HepG2 (cell line): ENCODE results near the gene GPLD1. TPM values are rescaled to one million over a fixed set of nuclear protein-coding genes. Genes with fewer than 3 reads are reported as not detected.
A peak's percentile ranks its signal among the peaks of the same experiment; 100 is the strongest.

Experiments used
- EZH2 ChIP-seq: conservative IDR thresholded peaks from 2 replicates; pipeline ENCODE4 v1.6.1; 2012; ENCODE audit warnings: mild to moderate bottlenecking, low read depth, low read length, moderate library complexity
- GZF1 ChIP-seq: sonication (generic); formaldehyde crosslinking; IDR thresholded peaks from 2 replicates; pipeline ENCODE4 v1.5.1; 2020; ENCODE audit warnings: mild to moderate bottlenecking, missing genetic modification reagents
- HDAC2 ChIP-seq: sonication (generic); formaldehyde crosslinking; IDR thresholded peaks from 2 replicates; pipeline ENCODE4 v1.4.0; 2020; ENCODE audit warnings: missing genetic modification reagents
- JUND ChIP-seq: sonication (generic); formaldehyde crosslinking; IDR thresholded peaks from 2 replicates; pipeline ENCODE4 v1.8.0; 2022; ENCODE audit warnings: mild to moderate bottlenecking, missing genetic modification reagents
- KAT7 ChIP-seq: IDR thresholded peaks from 2 replicates; pipeline ENCODE4 v1.6.1; 2018; ENCODE audit warnings: borderline replicate concordance, missing compliant biosample characterization
- MLLT10 ChIP-seq: sonication (generic); formaldehyde crosslinking; IDR thresholded peaks from 2 replicates; pipeline ENCODE4 v1.4.0; 2020; ENCODE audit warnings: missing genetic modification reagents
- NFE2 ChIP-seq: sonication (generic); formaldehyde crosslinking; IDR thresholded peaks from 2 replicates; pipeline ENCODE4 v1.4.0; 2020; ENCODE audit warnings: missing genetic modification reagents
- SIN3B ChIP-seq: fragments of 150-350 bp; IDR thresholded peaks from 2 replicates; pipeline ENCODE4 v1.6.1; 2014; ENCODE audit warnings: low read length
- SOX6 ChIP-seq, 2 experiments: fragments of 450-650 bp in 1 of 2; sonication (generic) in 1 of 2; formaldehyde crosslinking in 1 of 2; IDR thresholded peaks; 2 replicates each; pipeline versions ENCODE4 v1.4.0 to v1.6.1; 2017 to 2020; ENCODE audit warnings: antibody characterized with exemption in 1 of 2, mild to moderate bottlenecking in 1 of 2, missing genetic modification reagents in 1 of 2
- WIZ ChIP-seq: sonication (generic); formaldehyde crosslinking; IDR thresholded peaks from 2 replicates; pipeline ENCODE4 v1.5.1; 2020; ENCODE audit warnings: mild to moderate bottlenecking, missing genetic modification reagents
- ZKSCAN1 ChIP-seq: fragments of 150-350 bp; IDR thresholded peaks from 2 replicates; pipeline ENCODE4 v1.6.1; 2014; ENCODE audit warnings: low read length
- ZNF124 ChIP-seq: sonication (generic); formaldehyde crosslinking; IDR thresholded peaks from 2 replicates; pipeline ENCODE4 v1.4.0; 2020; ENCODE audit warnings: missing genetic modification reagents
- ZNF256 ChIP-seq: sonication (generic); formaldehyde crosslinking; conservative IDR thresholded peaks from 2 replicates; pipeline ENCODE4 v1.4.0; 2020; ENCODE audit warnings: missing genetic modification reagents
- ZNF629 ChIP-seq: sonication (generic); formaldehyde crosslinking; conservative IDR thresholded peaks from 2 replicates; pipeline ENCODE4 v1.5.0; 2020; ENCODE audit warnings: missing genetic modification reagents
- ZNF672 ChIP-seq: sonication (generic); formaldehyde crosslinking; IDR thresholded peaks from 2 replicates; pipeline ENCODE4 v1.8.1; 2022; ENCODE audit warnings: missing genetic modification reagents
- ZSCAN30 ChIP-seq: sonication (generic); formaldehyde crosslinking; IDR thresholded peaks from 2 replicates; pipeline ENCODE4 v1.5.0; 2020; ENCODE audit warnings: mild to moderate bottlenecking, missing genetic modification reagents
- polyA plus RNA-seq, 8 experiments: library from polyadenylated mRNA; depleted of rRNA in 3 of 8; stranded (reverse) in 7 of 8; unstranded in 1 of 8; fragments of >200 nt; fragmentation: Illumina TruSeq in 4 of 8; extraction: Trizol in 4 of 8; gene quantifications; 2 replicates each; pipeline versions ENCODE4 v1.2.1 to v1.2.3, GENCODE V29; 2011 to 2016; ENCODE audit warnings: low read depth in 4 of 8, missing spikeins in 1 of 8, mixed read lengths in 1 of 8; ENCODE audit not compliant: insufficient read depth in 1 of 8
- total RNA-seq, 5 experiments: library from RNA; depleted of rRNA; stranded (reverse); fragments of >200 nt; fragmentation: Illumina TruSeq; extraction: Trizol; gene quantifications; 2 replicates each; pipeline ENCODE4 v1.2.3, GENCODE V29; 2016; ENCODE audit warnings: low read depth in 1 of 5
- TF ChIP-seq, protein P1 (sequence below): IDR thresholded peaks from 2 replicates; pipeline ENCODE4 v1.6.1; 2016; ENCODE audit warnings: low read depth
- TF ChIP-seq, protein P2 (sequence below): sonication (generic); formaldehyde crosslinking; IDR thresholded peaks from 2 replicates; pipeline ENCODE4 v1.5.0; 2020; ENCODE audit warnings: mild to moderate bottlenecking, missing genetic modification reagents, borderline replicate concordance
- TF ChIP-seq, protein P3 (sequence below): sonication (generic); formaldehyde crosslinking; IDR thresholded peaks from 2 replicates; pipeline ENCODE4 v1.4.0; 2020; ENCODE audit warnings: missing genetic modification reagents

The GPLD1 gene
- total and polyA plus RNA-seq, 2 of the 13 experiments (the other 11 are each of a cell fraction or from before 2014, with no cell fraction given) = 6.2 to 7.6 TPM

DNA sequence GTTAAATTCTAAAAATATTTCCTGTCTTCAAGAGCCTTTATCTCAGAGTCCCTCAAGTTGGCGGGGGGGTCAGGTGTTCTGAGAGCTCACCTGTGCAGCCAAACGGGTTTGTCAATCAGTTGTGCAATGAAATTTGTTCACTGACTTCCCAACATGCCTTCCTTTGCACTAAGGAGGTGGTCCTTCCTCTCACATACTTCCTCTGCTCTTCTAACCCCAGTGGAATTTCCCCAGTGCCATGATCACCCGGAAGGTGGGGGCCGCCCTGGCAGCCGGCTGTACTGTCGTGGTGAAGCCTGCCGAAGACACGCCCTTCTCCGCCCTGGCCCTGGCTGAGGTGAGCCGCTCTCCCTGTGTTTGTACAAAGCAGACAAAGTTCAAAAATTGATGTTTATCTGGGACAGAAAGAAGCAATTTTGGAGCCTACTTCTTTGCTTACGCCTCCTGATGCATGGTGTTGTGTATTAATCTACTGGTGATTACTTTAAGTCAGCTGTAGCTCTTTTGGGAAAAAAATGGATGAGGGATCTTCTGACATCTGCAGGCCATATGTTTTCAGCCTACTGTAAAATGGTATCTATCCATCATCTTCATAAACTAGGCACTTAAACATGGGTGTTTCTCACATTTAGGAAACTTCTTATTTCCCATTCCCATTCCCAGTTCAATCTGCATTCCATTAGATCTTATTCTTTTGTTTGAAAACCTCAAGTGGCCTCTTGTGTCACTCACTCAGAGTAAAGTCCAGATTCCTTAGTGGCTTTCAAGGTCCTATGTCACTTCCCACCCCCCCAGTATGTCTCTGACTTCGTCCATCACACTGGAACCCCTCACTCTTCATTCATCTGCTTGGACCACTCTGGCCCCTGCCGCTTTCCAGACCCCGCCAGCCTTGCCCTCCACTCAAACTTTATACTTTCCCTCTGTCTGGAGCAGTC is 15.5 kb upstream of the GPLD1 start (continued):
- TF ChIP-seq, protein P1, sequence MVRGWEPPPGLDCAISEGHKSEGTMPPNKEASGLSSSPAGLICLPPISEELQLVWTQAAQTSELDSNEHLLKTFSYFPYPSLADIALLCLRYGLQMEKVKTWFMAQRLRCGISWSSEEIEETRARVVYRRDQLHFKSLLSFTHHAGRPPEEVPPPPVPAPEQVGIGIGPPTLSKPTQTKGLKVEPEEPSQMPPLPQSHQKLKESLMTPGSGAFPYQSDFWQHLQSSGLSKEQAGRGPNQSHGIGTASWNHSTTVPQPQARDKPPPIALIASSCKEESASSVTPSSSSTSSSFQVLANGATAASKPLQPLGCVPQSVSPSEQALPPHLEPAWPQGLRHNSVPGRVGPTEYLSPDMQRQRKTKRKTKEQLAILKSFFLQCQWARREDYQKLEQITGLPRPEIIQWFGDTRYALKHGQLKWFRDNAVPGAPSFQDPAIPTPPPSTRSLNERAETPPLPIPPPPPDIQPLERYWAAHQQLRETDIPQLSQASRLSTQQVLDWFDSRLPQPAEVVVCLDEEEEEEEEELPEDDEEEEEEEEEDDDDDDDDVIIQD = peak; percentile 82
- peak; percentile 83 for TF ChIP-seq HDAC2 (CRISPR knock-in tag)
- TF ChIP-seq ZSCAN30 (CRISPR knock-in tag) = no peak
- no peak for TF ChIP-seq MLLT10 (CRISPR knock-in tag)
- TF ChIP-seq, protein P2, sequence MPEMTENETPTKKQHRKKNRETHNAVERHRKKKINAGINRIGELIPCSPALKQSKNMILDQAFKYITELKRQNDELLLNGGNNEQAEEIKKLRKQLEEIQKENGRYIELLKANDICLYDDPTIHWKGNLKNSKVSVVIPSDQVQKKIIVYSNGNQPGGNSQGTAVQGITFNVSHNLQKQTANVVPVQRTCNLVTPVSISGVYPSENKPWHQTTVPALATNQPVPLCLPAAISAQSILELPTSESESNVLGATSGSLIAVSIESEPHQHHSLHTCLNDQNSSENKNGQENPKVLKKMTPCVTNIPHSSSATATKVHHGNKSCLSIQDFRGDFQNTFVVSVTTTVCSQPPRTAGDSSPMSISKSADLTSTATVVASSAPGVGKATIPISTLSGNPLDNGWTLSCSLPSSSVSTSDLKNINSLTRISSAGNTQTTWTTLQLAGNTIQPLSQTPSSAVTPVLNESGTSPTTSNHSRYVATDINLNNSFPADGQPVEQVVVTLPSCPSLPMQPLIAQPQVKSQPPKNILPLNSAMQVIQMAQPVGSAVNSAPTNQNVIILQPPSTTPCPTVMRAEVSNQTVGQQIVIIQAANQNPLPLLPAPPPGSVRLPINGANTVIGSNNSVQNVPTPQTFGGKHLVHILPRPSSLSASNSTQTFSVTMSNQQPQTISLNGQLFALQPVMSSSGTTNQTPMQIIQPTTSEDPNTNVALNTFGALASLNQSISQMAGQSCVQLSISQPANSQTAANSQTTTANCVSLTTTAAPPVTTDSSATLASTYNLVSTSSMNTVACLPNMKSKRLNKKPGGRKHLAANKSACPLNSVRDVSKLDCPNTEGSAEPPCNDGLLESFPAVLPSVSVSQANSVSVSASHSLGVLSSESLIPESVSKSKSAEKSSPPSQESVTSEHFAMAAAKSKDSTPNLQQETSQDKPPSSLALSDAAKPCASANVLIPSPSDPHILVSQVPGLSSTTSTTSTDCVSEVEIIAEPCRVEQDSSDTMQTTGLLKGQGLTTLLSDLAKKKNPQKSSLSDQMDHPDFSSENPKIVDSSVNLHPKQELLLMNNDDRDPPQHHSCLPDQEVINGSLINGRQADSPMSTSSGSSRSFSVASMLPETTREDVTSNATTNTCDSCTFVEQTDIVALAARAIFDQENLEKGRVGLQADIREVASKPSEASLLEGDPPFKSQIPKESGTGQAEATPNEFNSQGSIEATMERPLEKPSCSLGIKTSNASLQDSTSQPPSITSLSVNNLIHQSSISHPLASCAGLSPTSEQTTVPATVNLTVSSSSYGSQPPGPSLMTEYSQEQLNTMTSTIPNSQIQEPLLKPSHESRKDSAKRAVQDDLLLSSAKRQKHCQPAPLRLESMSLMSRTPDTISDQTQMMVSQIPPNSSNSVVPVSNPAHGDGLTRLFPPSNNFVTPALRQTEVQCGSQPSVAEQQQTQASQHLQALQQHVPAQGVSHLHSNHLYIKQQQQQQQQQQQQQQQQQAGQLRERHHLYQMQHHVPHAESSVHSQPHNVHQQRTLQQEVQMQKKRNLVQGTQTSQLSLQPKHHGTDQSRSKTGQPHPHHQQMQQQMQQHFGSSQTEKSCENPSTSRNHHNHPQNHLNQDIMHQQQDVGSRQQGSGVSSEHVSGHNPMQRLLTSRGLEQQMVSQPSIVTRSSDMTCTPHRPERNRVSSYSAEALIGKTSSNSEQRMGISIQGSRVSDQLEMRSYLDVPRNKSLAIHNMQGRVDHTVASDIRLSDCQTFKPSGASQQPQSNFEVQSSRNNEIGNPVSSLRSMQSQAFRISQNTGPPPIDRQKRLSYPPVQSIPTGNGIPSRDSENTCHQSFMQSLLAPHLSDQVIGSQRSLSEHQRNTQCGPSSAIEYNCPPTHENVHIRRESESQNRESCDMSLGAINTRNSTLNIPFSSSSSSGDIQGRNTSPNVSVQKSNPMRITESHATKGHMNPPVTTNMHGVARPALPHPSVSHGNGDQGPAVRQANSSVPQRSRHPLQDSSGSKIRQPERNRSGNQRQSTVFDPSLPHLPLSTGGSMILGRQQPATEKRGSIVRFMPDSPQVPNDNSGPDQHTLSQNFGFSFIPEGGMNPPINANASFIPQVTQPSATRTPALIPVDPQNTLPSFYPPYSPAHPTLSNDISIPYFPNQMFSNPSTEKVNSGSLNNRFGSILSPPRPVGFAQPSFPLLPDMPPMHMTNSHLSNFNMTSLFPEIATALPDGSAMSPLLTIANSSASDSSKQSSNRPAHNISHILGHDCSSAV = no peak
- TF ChIP-seq JUND = no peak
- TF ChIP-seq EZH2 = no peak
- TF ChIP-seq GZF1 (CRISPR knock-in tag) = no peak
- TF ChIP-seq ZNF256 = no peak; the same call in 1 of the 2 replicates
- no peak for TF ChIP-seq ZNF672 (CRISPR knock-in tag)
- TF ChIP-seq, protein P3, sequence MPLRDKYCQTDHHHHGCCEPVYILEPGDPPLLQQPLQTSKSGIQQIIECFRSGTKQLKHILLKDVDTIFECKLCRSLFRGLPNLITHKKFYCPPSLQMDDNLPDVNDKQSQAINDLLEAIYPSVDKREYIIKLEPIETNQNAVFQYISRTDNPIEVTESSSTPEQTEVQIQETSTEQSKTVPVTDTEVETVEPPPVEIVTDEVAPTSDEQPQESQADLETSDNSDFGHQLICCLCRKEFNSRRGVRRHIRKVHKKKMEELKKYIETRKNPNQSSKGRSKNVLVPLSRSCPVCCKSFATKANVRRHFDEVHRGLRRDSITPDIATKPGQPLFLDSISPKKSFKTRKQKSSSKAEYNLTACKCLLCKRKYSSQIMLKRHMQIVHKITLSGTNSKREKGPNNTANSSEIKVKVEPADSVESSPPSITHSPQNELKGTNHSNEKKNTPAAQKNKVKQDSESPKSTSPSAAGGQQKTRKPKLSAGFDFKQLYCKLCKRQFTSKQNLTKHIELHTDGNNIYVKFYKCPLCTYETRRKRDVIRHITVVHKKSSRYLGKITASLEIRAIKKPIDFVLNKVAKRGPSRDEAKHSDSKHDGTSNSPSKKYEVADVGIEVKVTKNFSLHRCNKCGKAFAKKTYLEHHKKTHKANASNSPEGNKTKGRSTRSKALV (CRISPR knock-in tag) = no peak
- TF ChIP-seq ZNF124 (CRISPR knock-in tag) = no peak; the same call in 1 of the 2 replicates
- TF ChIP-seq SIN3B = no peak; the same call in 1 of the 2 replicates
- TF ChIP-seq ZNF629 = no peak
- no peak for TF ChIP-seq KAT7
- no peak for TF ChIP-seq SOX6 (IDR thresholded peaks at IDR 0.05)
- TF ChIP-seq SOX6 (CRISPR knock-in tag; IDR thresholded peaks at IDR 0.05) = peak; percentile 82
- TF ChIP-seq NFE2 (CRISPR knock-in tag) = no peak
- no peak for TF ChIP-seq WIZ (CRISPR knock-in tag)
- TF ChIP-seq ZKSCAN1 = no peak
